ENCODE data around the gene SLC6A5. TPM values are rescaled to one million over a fixed set of nuclear protein-coding genes. Genes with fewer than 3 reads are reported as not detected.

The SLC6A5 gene
- not detected in 2 replicates for total RNA-seq

DNA sequence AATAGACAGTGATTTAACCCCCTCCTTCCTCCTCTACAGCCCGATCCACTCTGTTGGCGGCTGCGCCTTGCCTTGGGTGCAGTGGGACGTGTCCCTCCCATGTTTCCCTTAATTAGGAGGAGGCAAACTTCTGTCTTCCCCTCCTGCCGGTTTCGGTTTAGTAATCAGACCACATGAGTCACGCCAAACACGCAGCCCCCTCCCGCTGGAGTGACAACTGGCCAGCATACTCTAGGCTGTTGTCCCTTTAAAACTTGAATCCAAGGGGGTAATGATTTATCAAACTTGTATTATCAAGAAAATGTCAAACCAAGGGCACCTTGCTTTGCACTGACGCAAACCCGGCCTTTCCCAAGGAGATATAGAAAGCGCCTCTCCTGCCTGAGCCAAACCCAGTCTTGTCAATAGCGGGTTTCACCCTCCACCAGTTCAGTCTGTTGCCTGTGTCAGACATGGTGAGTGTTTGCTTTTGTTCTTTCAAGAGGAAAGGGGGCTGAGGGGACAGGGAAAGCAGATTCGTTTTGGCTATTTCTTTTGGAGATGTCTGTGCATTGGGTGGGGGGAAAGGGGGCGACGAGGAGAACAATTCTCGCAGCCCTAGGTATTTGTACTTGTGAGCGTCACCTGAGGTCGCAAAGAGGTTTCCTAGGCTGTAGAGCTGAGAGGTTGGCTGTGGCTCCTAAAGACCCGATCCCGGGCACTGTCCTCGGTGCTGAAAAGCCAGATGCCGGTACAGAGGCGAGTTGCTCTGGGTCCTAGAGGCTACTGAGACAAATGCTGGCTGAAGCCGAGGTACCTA, at the start of gene SLC6A5:
Gene SLC6A5, plus strand, starts transcription at position 388 of the 799 bp plus-strand sequence. Its CDS starts 65 bp downstream, at position 453.

DNA sequence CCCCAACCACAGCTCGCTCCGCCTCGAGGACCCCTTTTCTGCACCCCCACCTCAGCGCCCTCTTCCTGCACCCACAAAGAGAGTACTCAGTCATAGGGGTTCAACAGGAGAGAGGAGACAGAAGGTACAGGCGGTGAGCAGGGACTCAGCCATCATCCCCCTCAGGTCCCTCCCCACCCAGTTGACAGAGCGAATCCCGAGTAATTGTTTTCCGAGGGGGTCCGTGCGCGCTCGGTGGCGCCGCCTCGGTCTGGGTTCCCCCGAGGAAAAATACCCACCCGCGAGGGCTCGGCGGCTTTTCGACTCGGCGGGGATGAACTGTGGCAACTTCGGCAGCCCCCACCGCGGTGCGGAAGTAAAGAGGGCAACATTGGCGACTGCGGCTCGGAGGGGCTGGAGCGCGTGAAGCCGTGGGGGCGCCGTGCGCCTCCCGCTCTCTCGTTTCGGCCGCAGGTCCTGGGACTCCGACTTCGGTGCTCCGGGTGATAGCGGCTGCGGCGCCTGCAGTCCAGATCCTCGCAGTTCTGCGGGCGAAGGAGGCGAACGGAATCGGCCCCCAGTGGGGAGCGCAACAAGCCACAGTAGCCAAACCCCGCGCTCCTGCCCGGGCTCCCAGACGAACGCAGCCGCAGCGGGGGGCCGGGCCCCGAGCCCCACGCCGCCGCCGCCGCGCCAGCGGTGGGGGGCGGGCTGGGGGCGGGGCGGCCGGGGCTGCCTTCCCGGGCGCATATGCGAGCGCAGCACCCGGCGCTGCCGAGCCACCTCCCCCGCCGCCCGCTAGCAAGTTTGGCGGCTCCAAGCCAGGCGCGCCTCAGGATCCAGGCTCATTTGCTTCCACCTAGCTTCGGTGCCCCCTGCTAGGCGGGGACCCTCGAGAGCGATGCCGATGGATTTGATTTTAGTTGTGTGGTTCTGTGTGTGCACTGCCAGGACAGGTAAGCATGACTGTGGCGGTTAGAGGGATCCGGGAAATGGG, 69.7 kb downstream of the SLC6A5 start, which contains the start of gene NELL1:
Gene NELL1, plus strand, starts transcription at position 743 of the 976 bp plus-strand sequence.

Other genes with a start within 250 kb of the SLC6A5 start
- gene HTATIP2, start 235.9 kb upstream of the SLC6A5 start, total RNA-seq, result 30.0 and 43.1 TPM in 2 replicates
- gene PRMT3, start 211.9 kb upstream of the SLC6A5 start, total RNA-seq, result 12.4 and 12.9 TPM in 2 replicates
- not detected in 2 replicates for gene NELL1, start 70.0 kb downstream of the SLC6A5 start, total RNA-seq

Measured in cardiac ventricle fibroblast (primary cell).